ENCODE results near the gene PIWIL4. TPM values are rescaled to one million over a fixed set of nuclear protein-coding genes. Genes with fewer than 3 reads are reported as not detected.

Gene PIWIL4
- 0.13 to 0.39 TPM (median 0.19 TPM) in 5 replicates for total RNA-seq (2022; extraction: Qiagen RNA extraction; ENCODE audit: low read depth)

DNA sequence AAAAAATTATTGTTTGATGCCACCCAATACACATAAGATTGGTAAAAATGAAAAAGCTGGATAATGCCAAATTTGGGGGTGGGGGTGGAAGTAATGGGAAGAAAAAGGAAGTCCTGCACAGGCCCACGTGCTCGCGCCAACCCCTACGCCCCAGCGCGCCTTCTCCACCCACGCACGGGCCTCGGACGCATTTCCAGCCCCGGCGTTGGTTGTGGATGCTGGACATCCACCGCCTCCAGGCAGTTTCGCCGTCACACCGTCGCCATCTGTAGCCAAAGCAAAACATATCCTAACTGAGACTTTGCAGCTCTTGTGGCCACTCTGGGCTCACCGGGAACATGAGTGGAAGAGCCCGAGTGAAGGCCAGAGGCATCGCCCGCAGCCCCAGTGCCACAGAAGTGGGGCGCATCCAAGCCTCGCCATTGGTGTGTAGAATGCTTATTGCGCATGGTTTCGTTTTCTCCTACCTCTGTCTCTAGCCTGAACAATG, at the start of gene PIWIL4:
Gene PIWIL4 (plus strand): TSS at position 188 of the 490 bp plus-strand sequence. CDS start 151 bp downstream, at position 339.

DNA sequence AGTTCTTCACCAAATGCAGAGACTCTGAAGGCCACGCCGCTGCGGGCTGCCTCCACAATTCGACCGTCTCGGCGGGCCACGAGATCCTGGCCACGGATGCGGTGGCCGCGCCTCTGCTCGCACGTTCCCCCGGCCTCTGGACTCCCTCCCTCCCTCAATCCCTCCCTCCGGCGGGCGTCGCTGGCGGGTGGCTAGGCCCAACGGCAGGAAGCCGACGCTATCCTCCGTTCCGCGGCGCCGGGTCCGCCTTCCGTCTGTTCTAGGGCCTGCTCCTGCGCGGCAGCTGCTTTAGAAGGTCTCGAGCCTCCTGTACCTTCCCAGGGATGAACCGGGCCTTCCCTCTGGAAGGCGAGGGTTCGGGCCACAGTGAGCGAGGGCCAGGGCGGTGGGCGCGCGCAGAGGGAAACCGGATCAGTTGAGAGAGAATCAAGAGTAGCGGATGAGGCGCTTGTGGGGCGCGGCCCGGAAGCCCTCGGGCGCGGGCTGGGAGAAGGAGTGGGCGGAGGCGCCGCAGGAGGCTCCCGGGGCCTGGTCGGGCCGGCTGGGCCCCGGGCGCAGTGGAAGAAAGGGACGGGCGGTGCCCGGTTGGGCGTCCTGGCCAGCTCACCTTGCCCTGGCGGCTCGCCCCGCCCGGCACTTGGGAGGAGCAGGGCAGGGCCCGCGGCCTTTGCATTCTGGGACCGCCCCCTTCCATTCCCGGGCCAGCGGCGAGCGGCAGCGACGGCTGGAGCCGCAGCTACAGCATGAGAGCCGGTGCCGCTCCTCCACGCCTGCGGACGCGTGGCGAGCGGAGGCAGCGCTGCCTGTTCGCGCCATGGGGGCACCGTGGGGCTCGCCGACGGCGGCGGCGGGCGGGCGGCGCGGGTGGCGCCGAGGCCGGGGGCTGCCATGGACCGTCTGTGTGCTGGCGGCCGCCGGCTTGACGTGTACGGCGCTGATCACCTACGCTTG, 23.2 kb upstream of the PIWIL4 start, which contains the start of gene FUT4:
Gene FUT4 (plus strand): TSS at position 227 of the 951 bp plus-strand sequence. CDS start 213 bp downstream, at position 440.

Other genes with a start within 250 kb of the PIWIL4 start
- 0.05 to 0.09 TPM (median 0.06 TPM) in 3 of 5 replicates, not detected in the others for gene GPR83, start 165.9 kb upstream of the PIWIL4 start, total RNA-seq (2022; extraction: Qiagen RNA extraction; ENCODE audit: low read depth)
- gene MRE11, start 73.5 kb upstream of the PIWIL4 start, total RNA-seq (2022; extraction: Qiagen RNA extraction; ENCODE audit: low read depth): 13.1 to 17.3 TPM (median 16.5 TPM) in 5 replicates
- gene ANKRD49, start 73.4 kb upstream of the PIWIL4 start, total RNA-seq (2022; extraction: Qiagen RNA extraction; ENCODE audit: low read depth): 3.3 to 8.0 TPM (median 7.4 TPM) in 5 replicates
- gene C11orf97, start 54.9 kb upstream of the PIWIL4 start, total RNA-seq (2022; extraction: Qiagen RNA extraction; ENCODE audit: low read depth): not detected in 5 replicates
- gene FUT4, start 23.4 kb upstream of the PIWIL4 start, total RNA-seq (2022; extraction: Qiagen RNA extraction; ENCODE audit: low read depth): 2.1 to 2.8 TPM (median 2.6 TPM) in 5 replicates
- 5.5 to 9.8 TPM (median 8.4 TPM) in 5 replicates for gene AMOTL1, start 201.0 kb downstream of the PIWIL4 start, total RNA-seq (2022; extraction: Qiagen RNA extraction; ENCODE audit: low read depth)